HepG2 (cell line): ENCODE measurements around the gene BMPR2. TPM values are rescaled to one million over a fixed set of nuclear protein-coding genes. Genes with fewer than 3 reads are reported as not detected.

Experiments used
- CHCHD3 ChIP-seq: sonication (generic); formaldehyde crosslinking; IDR thresholded peaks from 2 replicates; pipeline ENCODE4 v1.8.0; 2022; ENCODE audit warnings: mild to moderate bottlenecking, missing genetic modification reagents, moderate library complexity
- GABPA ChIP-seq, 2 experiments: IDR thresholded peaks; 2 replicates each; pipeline ENCODE4 v1.6.1; 2011 to 2016; ENCODE audit warnings: low read depth in 2 of 2, low read length in 1 of 2, missing biosample characterization in 1 of 2, missing genetic modification characterization in 1 of 2
- PHB2 ChIP-seq: fragments of 450-650 bp; IDR thresholded peaks from 2 replicates; pipeline ENCODE4 v1.6.1; 2018; ENCODE audit not compliant: partially characterized antibody
- RFXAP ChIP-seq: sonication (generic); formaldehyde crosslinking; IDR thresholded peaks from 2 replicates; pipeline ENCODE4 v1.4.0; 2020; ENCODE audit warnings: missing genetic modification reagents, borderline replicate concordance
- SALL2 ChIP-seq: sonication (generic); formaldehyde crosslinking; IDR thresholded peaks from 2 replicates; pipeline ENCODE4 v1.8.1; 2023; ENCODE audit warnings: mild to moderate bottlenecking, missing genetic modification reagents, inconsistent platforms
- TBX3 ChIP-seq: fragments of 450-650 bp; IDR thresholded peaks from 2 replicates; pipeline ENCODE4 v1.6.1; 2017; ENCODE audit warnings: antibody characterized with exemption, mild to moderate bottlenecking, inconsistent platforms, borderline replicate concordance
- ZMYM3 ChIP-seq: sonication (generic); formaldehyde crosslinking; IDR thresholded peaks from 2 replicates; pipeline ENCODE4 v1.5.1; 2020; ENCODE audit warnings: mild to moderate bottlenecking, missing genetic modification reagents
- polyA plus RNA-seq, 8 experiments: library from polyadenylated mRNA; depleted of rRNA in 3 of 8; stranded (reverse) in 7 of 8; unstranded in 1 of 8; fragments of >200 nt; fragmentation: Illumina TruSeq in 4 of 8; extraction: Trizol in 4 of 8; gene quantifications; 2 replicates each; pipeline versions ENCODE4 v1.2.1 to v1.2.3, GENCODE V29; 2011 to 2016; ENCODE audit warnings: low read depth in 4 of 8, missing spikeins in 1 of 8, mixed read lengths in 1 of 8; ENCODE audit not compliant: insufficient read depth in 1 of 8
- total RNA-seq, 5 experiments: library from RNA; depleted of rRNA; stranded (reverse); fragments of >200 nt; fragmentation: Illumina TruSeq; extraction: Trizol; gene quantifications; 2 replicates each; pipeline ENCODE4 v1.2.3, GENCODE V29; 2016; ENCODE audit warnings: low read depth in 1 of 5
- TF ChIP-seq, protein P1 (sequence below): IDR thresholded peaks from 2 replicates; pipeline ENCODE4 v1.6.1; 2016; ENCODE audit warnings: low read depth, borderline replicate concordance
- TF ChIP-seq, protein P2 (sequence below): sonication (generic); formaldehyde crosslinking; IDR thresholded peaks from 2 replicates; pipeline ENCODE4 v1.5.0; 2020; ENCODE audit warnings: mild to moderate bottlenecking, missing genetic modification reagents
- TF ChIP-seq, protein P3 (sequence below): IDR thresholded peaks from 2 replicates; pipeline ENCODE4 v1.6.1; 2018; ENCODE audit warnings: missing genetic modification reagents, mild to moderate bottlenecking, missing compliant biosample characterization
- TF ChIP-seq, protein P4 (sequence below): sonication (generic); formaldehyde crosslinking; IDR thresholded peaks from 2 replicates; pipeline ENCODE4 v1.4.0; 2020; ENCODE audit warnings: missing genetic modification reagents

Gene BMPR2
- total and polyA plus RNA-seq, 2 of the 13 experiments (the other 11 are each of a cell fraction or from before 2014, with no cell fraction given): 5.5 to 10.3 TPM

DNA sequence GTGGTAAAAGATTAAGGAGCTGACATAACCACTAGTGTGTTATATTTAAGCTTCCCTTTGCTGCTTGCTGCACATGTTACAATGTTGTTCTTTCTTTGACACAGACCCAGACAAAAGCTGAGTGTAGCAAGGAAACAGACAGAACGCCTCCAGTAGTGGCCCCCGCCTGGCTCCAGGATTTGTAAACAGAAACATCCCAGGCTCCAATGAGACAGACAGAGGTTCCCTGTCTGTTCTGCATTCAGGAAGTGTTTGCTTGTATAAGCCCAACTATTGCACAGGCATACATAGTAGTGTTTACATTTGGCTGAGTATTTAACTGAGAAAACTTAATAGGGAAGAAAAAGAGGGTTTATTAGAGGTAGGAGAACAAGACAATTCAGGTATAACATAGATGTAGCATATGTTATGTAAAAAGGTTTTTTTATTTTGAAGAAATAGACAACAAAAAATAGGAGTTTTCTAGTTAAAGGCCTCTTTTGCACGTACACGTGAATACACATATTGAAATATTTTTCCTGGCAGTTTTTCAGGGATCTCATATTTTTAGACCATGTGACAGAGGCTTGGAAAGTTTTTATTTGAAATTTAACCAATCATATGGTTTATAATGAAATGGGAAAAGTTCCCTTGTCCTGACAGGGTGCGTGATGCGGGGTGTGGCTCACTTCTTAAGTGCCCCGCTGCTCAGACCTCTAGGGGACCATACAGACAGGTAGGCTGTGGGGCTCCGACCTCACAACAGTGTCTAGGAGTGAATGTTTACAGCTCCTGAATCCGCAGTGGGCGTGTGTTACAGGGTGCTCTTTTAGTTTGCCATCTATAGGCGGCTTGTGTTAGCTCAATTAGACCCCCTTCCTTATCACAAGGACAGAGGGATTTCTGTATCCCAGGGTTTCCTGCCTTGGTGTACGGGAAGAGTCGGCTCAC lies 118.4 kb downstream of the BMPR2 start (continued):
- TF ChIP-seq, protein P1, sequence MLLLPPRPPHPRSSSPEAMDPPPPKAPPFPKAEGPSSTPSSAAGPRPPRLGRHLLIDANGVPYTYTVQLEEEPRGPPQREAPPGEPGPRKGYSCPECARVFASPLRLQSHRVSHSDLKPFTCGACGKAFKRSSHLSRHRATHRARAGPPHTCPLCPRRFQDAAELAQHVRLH (CRISPR knock-in tag): no peak
- TF ChIP-seq SALL2 (CRISPR knock-in tag) (no peak), TBX3 (peak; percentile 73; the same call in 1 of the 2 replicates), PHB2 (no peak), ZMYM3 (CRISPR knock-in tag) (peak; percentile 17; the same call in 1 of the 2 replicates), CHCHD3 (CRISPR knock-in tag) (no peak), GABPA (IDR thresholded peaks at IDR 0.05; ENCODE audit: low read depth, low read length) (no peak), GABPA (CRISPR knock-in tag; IDR thresholded peaks at IDR 0.05; ENCODE audit: low read depth) (0 out of 2 replicates have a peak, but pooled peaks have one; percentile 33), RFXAP (CRISPR knock-in tag) (no peak)
- TF ChIP-seq, protein P2, sequence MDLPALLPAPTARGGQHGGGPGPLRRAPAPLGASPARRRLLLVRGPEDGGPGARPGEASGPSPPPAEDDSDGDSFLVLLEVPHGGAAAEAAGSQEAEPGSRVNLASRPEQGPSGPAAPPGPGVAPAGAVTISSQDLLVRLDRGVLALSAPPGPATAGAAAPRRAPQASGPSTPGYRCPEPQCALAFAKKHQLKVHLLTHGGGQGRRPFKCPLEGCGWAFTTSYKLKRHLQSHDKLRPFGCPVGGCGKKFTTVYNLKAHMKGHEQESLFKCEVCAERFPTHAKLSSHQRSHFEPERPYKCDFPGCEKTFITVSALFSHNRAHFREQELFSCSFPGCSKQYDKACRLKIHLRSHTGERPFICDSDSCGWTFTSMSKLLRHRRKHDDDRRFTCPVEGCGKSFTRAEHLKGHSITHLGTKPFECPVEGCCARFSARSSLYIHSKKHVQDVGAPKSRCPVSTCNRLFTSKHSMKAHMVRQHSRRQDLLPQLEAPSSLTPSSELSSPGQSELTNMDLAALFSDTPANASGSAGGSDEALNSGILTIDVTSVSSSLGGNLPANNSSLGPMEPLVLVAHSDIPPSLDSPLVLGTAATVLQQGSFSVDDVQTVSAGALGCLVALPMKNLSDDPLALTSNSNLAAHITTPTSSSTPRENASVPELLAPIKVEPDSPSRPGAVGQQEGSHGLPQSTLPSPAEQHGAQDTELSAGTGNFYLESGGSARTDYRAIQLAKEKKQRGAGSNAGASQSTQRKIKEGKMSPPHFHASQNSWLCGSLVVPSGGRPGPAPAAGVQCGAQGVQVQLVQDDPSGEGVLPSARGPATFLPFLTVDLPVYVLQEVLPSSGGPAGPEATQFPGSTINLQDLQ (CRISPR knock-in tag): no peak
- TF ChIP-seq, protein P3, sequence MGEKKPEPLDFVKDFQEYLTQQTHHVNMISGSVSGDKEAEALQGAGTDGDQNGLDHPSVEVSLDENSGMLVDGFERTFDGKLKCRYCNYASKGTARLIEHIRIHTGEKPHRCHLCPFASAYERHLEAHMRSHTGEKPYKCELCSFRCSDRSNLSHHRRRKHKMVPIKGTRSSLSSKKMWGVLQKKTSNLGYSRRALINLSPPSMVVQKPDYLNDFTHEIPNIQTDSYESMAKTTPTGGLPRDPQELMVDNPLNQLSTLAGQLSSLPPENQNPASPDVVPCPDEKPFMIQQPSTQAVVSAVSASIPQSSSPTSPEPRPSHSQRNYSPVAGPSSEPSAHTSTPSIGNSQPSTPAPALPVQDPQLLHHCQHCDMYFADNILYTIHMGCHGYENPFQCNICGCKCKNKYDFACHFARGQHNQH (CRISPR knock-in tag): peak; percentile 85
- TF ChIP-seq, protein P4, sequence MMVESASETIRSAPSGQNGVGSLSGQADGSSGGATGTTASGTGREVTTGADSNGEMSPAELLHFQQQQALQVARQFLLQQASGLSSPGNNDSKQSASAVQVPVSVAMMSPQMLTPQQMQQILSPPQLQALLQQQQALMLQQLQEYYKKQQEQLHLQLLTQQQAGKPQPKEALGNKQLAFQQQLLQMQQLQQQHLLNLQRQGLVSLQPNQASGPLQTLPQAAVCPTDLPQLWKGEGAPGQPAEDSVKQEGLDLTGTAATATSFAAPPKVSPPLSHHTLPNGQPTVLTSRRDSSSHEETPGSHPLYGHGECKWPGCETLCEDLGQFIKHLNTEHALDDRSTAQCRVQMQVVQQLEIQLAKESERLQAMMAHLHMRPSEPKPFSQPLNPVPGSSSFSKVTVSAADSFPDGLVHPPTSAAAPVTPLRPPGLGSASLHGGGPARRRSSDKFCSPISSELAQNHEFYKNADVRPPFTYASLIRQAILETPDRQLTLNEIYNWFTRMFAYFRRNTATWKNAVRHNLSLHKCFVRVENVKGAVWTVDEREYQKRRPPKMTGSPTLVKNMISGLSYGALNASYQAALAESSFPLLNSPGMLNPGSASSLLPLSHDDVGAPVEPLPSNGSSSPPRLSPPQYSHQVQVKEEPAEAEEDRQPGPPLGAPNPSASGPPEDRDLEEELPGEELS (CRISPR knock-in tag): peak; percentile 99
